ENCODE measurements around the gene DELE1.

- TF ChIP-seq, protein P1, sequence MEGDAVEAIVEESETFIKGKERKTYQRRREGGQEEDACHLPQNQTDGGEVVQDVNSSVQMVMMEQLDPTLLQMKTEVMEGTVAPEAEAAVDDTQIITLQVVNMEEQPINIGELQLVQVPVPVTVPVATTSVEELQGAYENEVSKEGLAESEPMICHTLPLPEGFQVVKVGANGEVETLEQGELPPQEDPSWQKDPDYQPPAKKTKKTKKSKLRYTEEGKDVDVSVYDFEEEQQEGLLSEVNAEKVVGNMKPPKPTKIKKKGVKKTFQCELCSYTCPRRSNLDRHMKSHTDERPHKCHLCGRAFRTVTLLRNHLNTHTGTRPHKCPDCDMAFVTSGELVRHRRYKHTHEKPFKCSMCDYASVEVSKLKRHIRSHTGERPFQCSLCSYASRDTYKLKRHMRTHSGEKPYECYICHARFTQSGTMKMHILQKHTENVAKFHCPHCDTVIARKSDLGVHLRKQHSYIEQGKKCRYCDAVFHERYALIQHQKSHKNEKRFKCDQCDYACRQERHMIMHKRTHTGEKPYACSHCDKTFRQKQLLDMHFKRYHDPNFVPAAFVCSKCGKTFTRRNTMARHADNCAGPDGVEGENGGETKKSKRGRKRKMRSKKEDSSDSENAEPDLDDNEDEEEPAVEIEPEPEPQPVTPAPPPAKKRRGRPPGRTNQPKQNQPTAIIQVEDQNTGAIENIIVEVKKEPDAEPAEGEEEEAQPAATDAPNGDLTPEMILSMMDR (IDR thresholded peaks at IDR 0.05; ENCODE audit: low read depth, low read length): no peak
- no peak for TF ChIP-seq MAX (IDR thresholded peaks at IDR 0.05; ENCODE audit: low read depth, low read length)
- no peak for TF ChIP-seq POLR2A (IDR thresholded peaks at IDR 0.05; ENCODE audit: extremely low read depth, insufficient read length)
- no peak for TF ChIP-seq MYC (IDR thresholded peaks at IDR 0.05; ENCODE audit: low read depth, low read length)
These were observed 4.2 kb upstream of the DELE1 start for GRCh38 chr5:141919218-141920119.

Data from NB4 (cell line).